ENCODE results near the gene GOSR2. TPM values are rescaled to one million over a fixed set of nuclear protein-coding genes. Genes with fewer than 3 reads are reported as not detected.

Gene GOSR2
- total and polyA plus RNA-seq, 2 of the 13 experiments (the other 11 are each of a cell fraction or from before 2014, with no cell fraction given) = 61.5 to 63.9 TPM

DNA sequence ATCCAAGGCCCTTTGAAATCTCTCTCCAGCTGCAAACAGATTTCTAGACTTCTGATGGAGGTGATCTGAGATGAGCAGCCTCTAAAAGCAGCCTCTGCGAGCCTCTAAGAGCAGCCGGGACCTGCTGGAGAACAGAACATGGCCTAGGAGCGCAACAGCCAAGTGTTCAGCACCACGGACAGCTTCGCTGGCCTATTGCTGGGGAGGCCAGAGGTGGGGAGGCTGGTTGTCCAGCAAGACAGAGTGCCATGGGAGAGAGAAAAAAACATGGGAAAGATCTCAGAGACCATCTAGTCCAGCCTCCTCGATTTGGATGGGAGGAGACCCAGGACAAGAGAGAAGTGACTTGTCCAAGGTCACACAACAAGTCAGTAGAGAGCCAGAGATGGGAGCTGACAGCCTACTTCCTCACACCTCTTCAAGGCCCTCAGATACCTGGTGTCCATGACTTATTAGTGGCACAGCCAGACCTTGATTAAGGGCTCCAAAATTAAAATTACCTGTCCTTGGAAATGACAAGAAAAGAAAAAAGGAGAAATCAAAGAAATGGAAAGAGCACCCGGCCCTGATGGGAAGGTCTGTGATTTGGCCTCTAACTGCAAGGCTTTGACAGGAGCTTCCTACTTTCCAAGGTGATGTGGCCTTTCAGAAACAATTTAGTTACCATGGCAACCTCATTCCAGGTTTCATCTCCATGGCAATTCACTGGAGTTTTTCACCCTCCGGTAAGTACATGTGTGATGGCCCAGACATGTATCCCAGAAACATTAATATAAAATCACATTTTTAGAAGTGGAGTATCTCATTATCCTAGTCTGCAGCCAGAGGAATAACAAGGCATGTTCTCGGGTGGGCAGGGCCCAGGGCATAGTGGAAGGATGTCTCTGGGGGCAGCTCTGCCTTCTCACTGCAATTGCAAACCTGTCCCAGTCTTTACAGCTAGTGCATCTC lies 41.6 kb downstream of the GOSR2 start (continued):
- TF ChIP-seq ZNF501 (CRISPR knock-in tag; IDR thresholded peaks at IDR 0.05) (no peak), ATF3 (CRISPR knock-in tag; IDR thresholded peaks at IDR 0.05) (no peak), KDM2A (CRISPR knock-in tag; IDR thresholded peaks at IDR 0.05; ENCODE audit: borderline replicate concordance, low read depth) (peak; percentile 55; the same call in 1 of the 2 replicates), ZNF136 (CRISPR knock-in tag; IDR thresholded peaks at IDR 0.05; ENCODE audit: low read depth) (no peak), DMAP1 (CRISPR knock-in tag; IDR thresholded peaks at IDR 0.05) (no peak), MATR3 (CRISPR knock-in tag; IDR thresholded peaks at IDR 0.05) (no peak), PHF21A (CRISPR knock-in tag; IDR thresholded peaks at IDR 0.05) (no peak), IRF2 (CRISPR knock-in tag; IDR thresholded peaks at IDR 0.05) (0 out of 2 replicates have a peak, but pooled peaks have one; percentile 47), YEATS2 (CRISPR knock-in tag; IDR thresholded peaks at IDR 0.05; ENCODE audit: borderline replicate concordance) (peak; percentile 41; the same call in 1 of the 2 replicates), TSC22D2 (CRISPR knock-in tag; IDR thresholded peaks at IDR 0.05; ENCODE audit: borderline replicate concordance) (0 out of 2 replicates have a peak, but pooled peaks have one; percentile 52), DNMT1 (CRISPR knock-in tag; IDR thresholded peaks at IDR 0.05) (no peak), TMF1 (CRISPR knock-in tag; IDR thresholded peaks at IDR 0.05; ENCODE audit: low read depth) (no peak), ZFP36L2 (CRISPR knock-in tag; IDR thresholded peaks at IDR 0.05) (no peak), MXI1 (IDR thresholded peaks at IDR 0.05; ENCODE audit: borderline replicate concordance, low read depth, low read length) (no peak), TEAD3 (CRISPR knock-in tag; optimal IDR thresholded peaks at IDR 0.05; ENCODE audit: borderline replicate concordance) (peak; percentile 42), TRIM24 (CRISPR knock-in tag; IDR thresholded peaks at IDR 0.05) (no peak), DDIT3 (CRISPR knock-in tag; IDR thresholded peaks at IDR 0.05) (no peak), ATM (IDR thresholded peaks at IDR 0.05; ENCODE audit: borderline replicate concordance) (no peak), ZNF484 (CRISPR knock-in tag; IDR thresholded peaks at IDR 0.05; ENCODE audit: borderline replicate concordance, low read depth) (no peak), AGO1 (IDR thresholded peaks at IDR 0.05; ENCODE audit: low read depth, low read length, poor library complexity, severe bottlenecking) (no peak), ZBTB49 (CRISPR knock-in tag; IDR thresholded peaks at IDR 0.05; ENCODE audit: borderline replicate concordance) (peak; percentile 69; the same call in 1 of the 2 replicates), ZNF24 (IDR thresholded peaks at IDR 0.05) (no peak), EHMT2 (IDR thresholded peaks at IDR 0.05; ENCODE audit: borderline replicate concordance, low read depth, low read length) (peak; percentile 90; the same call in 1 of the 2 replicates)
- TF ChIP-seq, protein P1, sequence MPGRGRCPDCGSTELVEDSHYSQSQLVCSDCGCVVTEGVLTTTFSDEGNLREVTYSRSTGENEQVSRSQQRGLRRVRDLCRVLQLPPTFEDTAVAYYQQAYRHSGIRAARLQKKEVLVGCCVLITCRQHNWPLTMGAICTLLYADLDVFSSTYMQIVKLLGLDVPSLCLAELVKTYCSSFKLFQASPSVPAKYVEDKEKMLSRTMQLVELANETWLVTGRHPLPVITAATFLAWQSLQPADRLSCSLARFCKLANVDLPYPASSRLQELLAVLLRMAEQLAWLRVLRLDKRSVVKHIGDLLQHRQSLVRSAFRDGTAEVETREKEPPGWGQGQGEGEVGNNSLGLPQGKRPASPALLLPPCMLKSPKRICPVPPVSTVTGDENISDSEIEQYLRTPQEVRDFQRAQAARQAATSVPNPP (CRISPR knock-in tag; IDR thresholded peaks at IDR 0.05) = no peak
- TF ChIP-seq, protein P2, sequence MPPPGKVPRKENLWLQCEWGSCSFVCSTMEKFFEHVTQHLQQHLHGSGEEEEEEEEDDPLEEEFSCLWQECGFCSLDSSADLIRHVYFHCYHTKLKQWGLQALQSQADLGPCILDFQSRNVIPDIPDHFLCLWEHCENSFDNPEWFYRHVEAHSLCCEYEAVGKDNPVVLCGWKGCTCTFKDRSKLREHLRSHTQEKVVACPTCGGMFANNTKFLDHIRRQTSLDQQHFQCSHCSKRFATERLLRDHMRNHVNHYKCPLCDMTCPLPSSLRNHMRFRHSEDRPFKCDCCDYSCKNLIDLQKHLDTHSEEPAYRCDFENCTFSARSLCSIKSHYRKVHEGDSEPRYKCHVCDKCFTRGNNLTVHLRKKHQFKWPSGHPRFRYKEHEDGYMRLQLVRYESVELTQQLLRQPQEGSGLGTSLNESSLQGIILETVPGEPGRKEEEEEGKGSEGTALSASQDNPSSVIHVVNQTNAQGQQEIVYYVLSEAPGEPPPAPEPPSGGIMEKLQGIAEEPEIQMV (CRISPR knock-in tag; IDR thresholded peaks at IDR 0.05; ENCODE audit: low read depth) = no peak

All from HepG2 (cell line).